NCI-H2107 treated with DMSO at 0.1 percent for 48 hours (cell line): ENCODE data around the gene NUDT16.
"Not testable (repeated sequence)": the region's sequence is repeated elsewhere in the genome, so short reads cannot be mapped to it uniquely, and the experiment has no call there.

ENCODE experiments used
- DNase-seq: peaks from one replicate; lab custom pipeline; 2025; ENCODE audit not compliant: unreplicated experiment; lab: John Stamatoyannopoulos, UW

NUDT16 gene

GRCh38 chr3:131380821-131381444, 641 bp upstream of the NUDT16 start:
- not testable (repeated sequence) for DNase-seq

- no peak for DNase-seq
Measured at GRCh38 chr3:131386429-131387165, 5.0 kb downstream of the NUDT16 start.

GRCh38 chr3:131387796-131388489, 6.4 kb downstream of the NUDT16 start:
- DNase-seq = no peak

- DNase-seq = no peak
Measured at GRCh38 chr3:131388490-131388799, 6.9 kb downstream of the NUDT16 start.

- no peak for DNase-seq
Measured at GRCh38 chr3:131390331-131390730, 8.8 kb downstream of the NUDT16 start.

GRCh38 chr3:131393051-131393450, 11.5 kb downstream of the NUDT16 start:
- no peak for DNase-seq

GRCh38 chr3:131393868-131394267, 12.3 kb downstream of the NUDT16 start:
- DNase-seq = no peak

- no peak for DNase-seq
Measured at GRCh38 chr3:131394400-131394799, 12.8 kb downstream of the NUDT16 start.

- no peak for DNase-seq
Measured at GRCh38 chr3:131396170-131396569, 14.6 kb downstream of the NUDT16 start.

- no peak for DNase-seq
Measured at GRCh38 chr3:131397889-131398288, 16.3 kb downstream of the NUDT16 start.

- no peak for DNase-seq
Measured at GRCh38 chr3:131401978-131402377, 20.4 kb downstream of the NUDT16 start.

- no peak for DNase-seq
Measured at GRCh38 chr3:131402391-131403039, 20.9 kb downstream of the NUDT16 start.

GRCh38 chr3:131403216-131403895, 21.8 kb downstream of the NUDT16 start:
- DNase-seq = no peak

GRCh38 chr3:131405411-131405810, 23.8 kb downstream of the NUDT16 start:
- DNase-seq = no peak

- DNase-seq = no peak
Measured at GRCh38 chr3:131406274-131406673, 24.7 kb downstream of the NUDT16 start.

GRCh38 chr3:131417751-131418150, 36.2 kb downstream of the NUDT16 start:
- DNase-seq = no peak

GRCh38 chr3:131421301-131421700, 39.7 kb downstream of the NUDT16 start:
- DNase-seq = no peak

GRCh38 chr3:131421957-131422498, 40.5 kb downstream of the NUDT16 start:
- DNase-seq = no peak

GRCh38 chr3:131427226-131427625, 45.7 kb downstream of the NUDT16 start:
- no peak for DNase-seq

GRCh38 chr3:131431754-131432153, 50.2 kb downstream of the NUDT16 start:
- DNase-seq = no peak

GRCh38 chr3:131432441-131432840, 50.9 kb downstream of the NUDT16 start:
- no peak for DNase-seq
